Esophagus squamous epithelium (tissue), 4 donors: ENCODE measurements around the gene OGDH.

Source experiments
- CTCF ChIP-seq, 6 experiments: fragments of 450-650 bp in 4 of 6; fragments of 200-600 bp in 2 of 6; sonication (generic) in 2 of 6; IDR thresholded peaks; one replicate each; pipeline ENCODE4 v1.5.1; 2016 to 2019; ENCODE audit warnings: antibody characterized with exemption in 6 of 6, mild to moderate bottlenecking in 4 of 6, moderate library complexity in 4 of 6
- POLR2A ChIP-seq, 4 donors: fragments of 450-650 bp; IDR thresholded peaks; one replicate each; pipeline ENCODE4 v1.6.1; 2017; ENCODE audit warnings: antibody characterized with exemption in 4 of 4, mild to moderate bottlenecking in 4 of 4, moderate library complexity in 3 of 4

- TF ChIP-seq CTCF (IDR thresholded peaks at IDR 0.05) (no peak), POLR2A (IDR thresholded peaks at IDR 0.05) (no peak)
Observed at GRCh38 chr7:44626620-44627019, 20.2 kb downstream of the OGDH start.
